HCT116 (cell line): Measurements from ENCODE around the gene RYR2.

Experiments used
- EGR1 ChIP-seq: IDR thresholded peaks from 2 replicates; pipeline ENCODE4 v1.6.1; 2012; ENCODE audit warnings: low read depth
- EZH2 ChIP-seq: fragments of 200-600 bp; sonication (generic); IDR thresholded peaks from 2 replicates; pipeline ENCODE4 v1.6.1; 2017; ENCODE audit warnings: antibody characterized with exemption, mixed run types
- POLR2A ChIP-seq: IDR thresholded peaks from 2 replicates; pipeline ENCODE4 v1.7.0; 2011; ENCODE audit warnings: borderline replicate concordance; ENCODE audit not compliant: insufficient read depth, insufficient read length; ENCODE audit errors: extremely low read depth
- TF ChIP-seq, protein P1 (sequence below), 3 experiments: fragments of 200-600 bp in 1 of 3; sonication (generic) in 1 of 3; IDR thresholded peaks in 2 of 3; conservative IDR thresholded peaks in 1 of 3; 2 replicates each; pipeline ENCODE4 v1.5.1; 2012 to 2017; ENCODE audit warnings: low read depth in 2 of 3, low read length in 2 of 3, antibody characterized with exemption in 1 of 3, borderline replicate concordance in 1 of 3, control low read depth in 1 of 3, mild to moderate bottlenecking in 1 of 3, mixed read lengths in 1 of 3, mixed run types in 1 of 3, moderate library complexity in 1 of 3; ENCODE audit not compliant: insufficient read depth in 1 of 3
- TF ChIP-seq, protein P2 (sequence below): IDR thresholded peaks from 2 replicates; pipeline ENCODE4 v1.6.1; 2012; ENCODE audit warnings: low read depth

DNA sequence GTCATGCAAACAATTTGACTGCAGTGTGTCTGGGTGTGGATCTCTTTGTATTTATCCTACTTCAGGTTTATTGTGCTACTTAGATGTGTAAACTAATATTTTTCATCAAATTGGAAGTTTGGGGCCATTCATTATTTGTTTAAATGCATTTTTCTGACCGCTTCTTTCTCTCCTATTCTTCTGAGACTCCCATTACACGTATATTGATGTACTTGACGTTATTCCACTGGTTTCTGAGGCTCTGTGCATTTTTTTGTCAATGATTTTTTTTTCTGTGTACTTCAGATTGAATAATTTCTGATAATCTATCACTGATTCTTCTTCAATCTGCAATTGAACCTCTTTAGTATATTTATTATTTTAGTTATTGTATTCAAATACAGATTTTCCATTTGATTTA lies 276.8 kb downstream of the RYR2 start:
- no peak for TF ChIP-seq EGR1
- TF ChIP-seq, protein P1, sequence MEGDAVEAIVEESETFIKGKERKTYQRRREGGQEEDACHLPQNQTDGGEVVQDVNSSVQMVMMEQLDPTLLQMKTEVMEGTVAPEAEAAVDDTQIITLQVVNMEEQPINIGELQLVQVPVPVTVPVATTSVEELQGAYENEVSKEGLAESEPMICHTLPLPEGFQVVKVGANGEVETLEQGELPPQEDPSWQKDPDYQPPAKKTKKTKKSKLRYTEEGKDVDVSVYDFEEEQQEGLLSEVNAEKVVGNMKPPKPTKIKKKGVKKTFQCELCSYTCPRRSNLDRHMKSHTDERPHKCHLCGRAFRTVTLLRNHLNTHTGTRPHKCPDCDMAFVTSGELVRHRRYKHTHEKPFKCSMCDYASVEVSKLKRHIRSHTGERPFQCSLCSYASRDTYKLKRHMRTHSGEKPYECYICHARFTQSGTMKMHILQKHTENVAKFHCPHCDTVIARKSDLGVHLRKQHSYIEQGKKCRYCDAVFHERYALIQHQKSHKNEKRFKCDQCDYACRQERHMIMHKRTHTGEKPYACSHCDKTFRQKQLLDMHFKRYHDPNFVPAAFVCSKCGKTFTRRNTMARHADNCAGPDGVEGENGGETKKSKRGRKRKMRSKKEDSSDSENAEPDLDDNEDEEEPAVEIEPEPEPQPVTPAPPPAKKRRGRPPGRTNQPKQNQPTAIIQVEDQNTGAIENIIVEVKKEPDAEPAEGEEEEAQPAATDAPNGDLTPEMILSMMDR (IDR thresholded peaks at IDR 0.05 in 2 of 3, conservative IDR thresholded peaks at IDR 0.05 in 1 of 3; ENCODE audit: borderline replicate concordance in 1 of 3, insufficient read depth in 1 of 3, low read depth in 2 of 3, low read length in 2 of 3), result no peak
- TF ChIP-seq, protein P2, sequence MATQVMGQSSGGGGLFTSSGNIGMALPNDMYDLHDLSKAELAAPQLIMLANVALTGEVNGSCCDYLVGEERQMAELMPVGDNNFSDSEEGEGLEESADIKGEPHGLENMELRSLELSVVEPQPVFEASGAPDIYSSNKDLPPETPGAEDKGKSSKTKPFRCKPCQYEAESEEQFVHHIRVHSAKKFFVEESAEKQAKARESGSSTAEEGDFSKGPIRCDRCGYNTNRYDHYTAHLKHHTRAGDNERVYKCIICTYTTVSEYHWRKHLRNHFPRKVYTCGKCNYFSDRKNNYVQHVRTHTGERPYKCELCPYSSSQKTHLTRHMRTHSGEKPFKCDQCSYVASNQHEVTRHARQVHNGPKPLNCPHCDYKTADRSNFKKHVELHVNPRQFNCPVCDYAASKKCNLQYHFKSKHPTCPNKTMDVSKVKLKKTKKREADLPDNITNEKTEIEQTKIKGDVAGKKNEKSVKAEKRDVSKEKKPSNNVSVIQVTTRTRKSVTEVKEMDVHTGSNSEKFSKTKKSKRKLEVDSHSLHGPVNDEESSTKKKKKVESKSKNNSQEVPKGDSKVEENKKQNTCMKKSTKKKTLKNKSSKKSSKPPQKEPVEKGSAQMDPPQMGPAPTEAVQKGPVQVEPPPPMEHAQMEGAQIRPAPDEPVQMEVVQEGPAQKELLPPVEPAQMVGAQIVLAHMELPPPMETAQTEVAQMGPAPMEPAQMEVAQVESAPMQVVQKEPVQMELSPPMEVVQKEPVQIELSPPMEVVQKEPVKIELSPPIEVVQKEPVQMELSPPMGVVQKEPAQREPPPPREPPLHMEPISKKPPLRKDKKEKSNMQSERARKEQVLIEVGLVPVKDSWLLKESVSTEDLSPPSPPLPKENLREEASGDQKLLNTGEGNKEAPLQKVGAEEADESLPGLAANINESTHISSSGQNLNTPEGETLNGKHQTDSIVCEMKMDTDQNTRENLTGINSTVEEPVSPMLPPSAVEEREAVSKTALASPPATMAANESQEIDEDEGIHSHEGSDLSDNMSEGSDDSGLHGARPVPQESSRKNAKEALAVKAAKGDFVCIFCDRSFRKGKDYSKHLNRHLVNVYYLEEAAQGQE, result no peak
- TF ChIP-seq POLR2A, result no peak
- TF ChIP-seq EZH2, result no peak
